ENCODE data around the gene SEC22A.

The SEC22A gene

GRCh38 chr3:123290962-123291361 lies 89.2 kb downstream of the SEC22A start:
- H3K36me3 ChIP-seq (ENCODE audit: control insufficient read depth, insufficient read depth, low read length), result peaks cover 25% of the 10 kb centered on the region
- H3K4me3 ChIP-seq (ENCODE audit: low read depth, low read length), result no peak overlapping the region
- H3K27me3 ChIP-seq (ENCODE audit: control insufficient read depth, insufficient read depth, low read length), result no peaks in the 10 kb centered on the region
- H3K9me3 ChIP-seq (ENCODE audit: control insufficient read depth, insufficient read depth, low read length), result no peaks in the 10 kb centered on the region
- no peak overlapping the region for H3K9ac ChIP-seq (ENCODE audit: low read depth, low read length)
- H3K4me1 ChIP-seq (ENCODE audit: control insufficient read depth, insufficient read depth, low read length), result no peaks in the 10 kb centered on the region

- Histone ChIP-seq H3K36me3 (ENCODE audit: control insufficient read depth, insufficient read depth, low read length) (peaks cover 22% of the 10 kb centered on the region), H3K4me3 (ENCODE audit: low read depth, low read length) (no peak overlapping the region), H3K9me3 (ENCODE audit: control insufficient read depth, insufficient read depth, low read length) (no peaks in the 10 kb centered on the region), H3K4me1 (ENCODE audit: control insufficient read depth, insufficient read depth, low read length) (no peaks in the 10 kb centered on the region), H3K27me3 (ENCODE audit: control insufficient read depth, insufficient read depth, low read length) (no peaks in the 10 kb centered on the region), H3K9ac (ENCODE audit: low read depth, low read length) (no peak overlapping the region)
Measured at GRCh38 chr3:123291404-123291803, 89.7 kb downstream of the SEC22A start.

GRCh38 chr3:123292321-123293310 lies 90.9 kb downstream of the SEC22A start:
- H3K27me3 ChIP-seq (ENCODE audit: control insufficient read depth, insufficient read depth, low read length), result no peaks in the 10 kb centered on the region
- H3K9ac ChIP-seq (ENCODE audit: low read depth, low read length), result no peak overlapping the region
- peaks cover 19% of the 10 kb centered on the region for H3K36me3 ChIP-seq (ENCODE audit: control insufficient read depth, insufficient read depth, low read length)
- no peaks in the 10 kb centered on the region for H3K9me3 ChIP-seq (ENCODE audit: control insufficient read depth, insufficient read depth, low read length)
- H3K4me1 ChIP-seq (ENCODE audit: control insufficient read depth, insufficient read depth, low read length), result no peaks in the 10 kb centered on the region
- no peak overlapping the region for H3K4me3 ChIP-seq (ENCODE audit: low read depth, low read length)

- Histone ChIP-seq H3K9me3 (ENCODE audit: control insufficient read depth, insufficient read depth, low read length) (no peaks in the 10 kb centered on the region), H3K27me3 (ENCODE audit: control insufficient read depth, insufficient read depth, low read length) (no peaks in the 10 kb centered on the region), H3K4me3 (ENCODE audit: low read depth, low read length) (no peak overlapping the region), H3K36me3 (ENCODE audit: control insufficient read depth, insufficient read depth, low read length) (peaks cover 17% of the 10 kb centered on the region), H3K9ac (ENCODE audit: low read depth, low read length) (no peak overlapping the region), H3K4me1 (ENCODE audit: control insufficient read depth, insufficient read depth, low read length) (no peaks in the 10 kb centered on the region)
Measured at GRCh38 chr3:123294296-123294938, 92.7 kb downstream of the SEC22A start.

- no peaks in the 10 kb centered on the region for H3K4me1 ChIP-seq (ENCODE audit: control insufficient read depth, insufficient read depth, low read length)
- no peaks in the 10 kb centered on the region for H3K27me3 ChIP-seq (ENCODE audit: control insufficient read depth, insufficient read depth, low read length)
- H3K4me3 ChIP-seq (ENCODE audit: low read depth, low read length), result no peak overlapping the region
- no peak overlapping the region for H3K9ac ChIP-seq (ENCODE audit: low read depth, low read length)
- no peaks in the 10 kb centered on the region for H3K9me3 ChIP-seq (ENCODE audit: control insufficient read depth, insufficient read depth, low read length)
- peaks cover 12% of the 10 kb centered on the region for H3K36me3 ChIP-seq (ENCODE audit: control insufficient read depth, insufficient read depth, low read length)
Measured at GRCh38 chr3:123295171-123295900, 93.6 kb downstream of the SEC22A start.

- Histone ChIP-seq H3K9me3 (ENCODE audit: control insufficient read depth, insufficient read depth, low read length) (no peaks in the 10 kb centered on the region), H3K36me3 (ENCODE audit: control insufficient read depth, insufficient read depth, low read length) (peaks cover 10% of the 10 kb centered on the region), H3K4me3 (ENCODE audit: low read depth, low read length) (no peak overlapping the region), H3K4me1 (ENCODE audit: control insufficient read depth, insufficient read depth, low read length) (no peaks in the 10 kb centered on the region), H3K9ac (ENCODE audit: low read depth, low read length) (no peak overlapping the region), H3K27me3 (ENCODE audit: control insufficient read depth, insufficient read depth, low read length) (no peaks in the 10 kb centered on the region)
Measured at GRCh38 chr3:123295901-123296250, 94.1 kb downstream of the SEC22A start.

GRCh38 chr3:123296261-123296660 lies 94.5 kb downstream of the SEC22A start:
- H3K27me3 ChIP-seq (ENCODE audit: control insufficient read depth, insufficient read depth, low read length), result no peaks in the 10 kb centered on the region
- H3K36me3 ChIP-seq (ENCODE audit: control insufficient read depth, insufficient read depth, low read length), result peaks cover 8% of the 10 kb centered on the region
- H3K4me3 ChIP-seq (ENCODE audit: low read depth, low read length), result no peak overlapping the region
- no peaks in the 10 kb centered on the region for H3K9me3 ChIP-seq (ENCODE audit: control insufficient read depth, insufficient read depth, low read length)
- no peak overlapping the region for H3K9ac ChIP-seq (ENCODE audit: low read depth, low read length)
- no peaks in the 10 kb centered on the region for H3K4me1 ChIP-seq (ENCODE audit: control insufficient read depth, insufficient read depth, low read length)

GRCh38 chr3:123296836-123297626 lies 95.3 kb downstream of the SEC22A start:
- H3K4me3 ChIP-seq (ENCODE audit: low read depth, low read length), result no peak overlapping the region
- H3K9ac ChIP-seq (ENCODE audit: low read depth, low read length), result no peak overlapping the region
- no peaks in the 10 kb centered on the region for H3K9me3 ChIP-seq (ENCODE audit: control insufficient read depth, insufficient read depth, low read length)
- H3K4me1 ChIP-seq (ENCODE audit: control insufficient read depth, insufficient read depth, low read length), result no peaks in the 10 kb centered on the region
- H3K27me3 ChIP-seq (ENCODE audit: control insufficient read depth, insufficient read depth, low read length), result no peaks in the 10 kb centered on the region
- peaks cover 7% of the 10 kb centered on the region for H3K36me3 ChIP-seq (ENCODE audit: control insufficient read depth, insufficient read depth, low read length)

- Histone ChIP-seq H3K27me3 (ENCODE audit: control insufficient read depth, insufficient read depth, low read length) (no peaks in the 10 kb centered on the region), H3K9ac (ENCODE audit: low read depth, low read length) (no peak overlapping the region), H3K4me1 (ENCODE audit: control insufficient read depth, insufficient read depth, low read length) (no peaks in the 10 kb centered on the region), H3K9me3 (ENCODE audit: control insufficient read depth, insufficient read depth, low read length) (no peaks in the 10 kb centered on the region), H3K36me3 (ENCODE audit: control insufficient read depth, insufficient read depth, low read length) (peaks cover 4% of the 10 kb centered on the region), H3K4me3 (ENCODE audit: low read depth, low read length) (no peak overlapping the region)
Measured at GRCh38 chr3:123297627-123297899, 95.8 kb downstream of the SEC22A start.

GRCh38 chr3:123298903-123299302 lies 97.2 kb downstream of the SEC22A start:
- Histone ChIP-seq H3K9ac (ENCODE audit: low read depth, low read length) (no peak overlapping the region), H3K9me3 (ENCODE audit: control insufficient read depth, insufficient read depth, low read length) (no peaks in the 10 kb centered on the region), H3K36me3 (ENCODE audit: control insufficient read depth, insufficient read depth, low read length) (peaks cover 10% of the 10 kb centered on the region), H3K4me3 (ENCODE audit: low read depth, low read length) (no peak overlapping the region), H3K4me1 (ENCODE audit: control insufficient read depth, insufficient read depth, low read length) (no peaks in the 10 kb centered on the region), H3K27me3 (ENCODE audit: control insufficient read depth, insufficient read depth, low read length) (no peaks in the 10 kb centered on the region)

GRCh38 chr3:123299581-123299980 lies 97.8 kb downstream of the SEC22A start:
- peaks cover 10% of the 10 kb centered on the region for H3K36me3 ChIP-seq (ENCODE audit: control insufficient read depth, insufficient read depth, low read length)
- no peaks in the 10 kb centered on the region for H3K9me3 ChIP-seq (ENCODE audit: control insufficient read depth, insufficient read depth, low read length)
- no peak overlapping the region for H3K4me3 ChIP-seq (ENCODE audit: low read depth, low read length)
- H3K9ac ChIP-seq (ENCODE audit: low read depth, low read length), result no peak overlapping the region
- no peaks in the 10 kb centered on the region for H3K27me3 ChIP-seq (ENCODE audit: control insufficient read depth, insufficient read depth, low read length)
- H3K4me1 ChIP-seq (ENCODE audit: control insufficient read depth, insufficient read depth, low read length), result no peaks in the 10 kb centered on the region
